Measurements from ENCODE around the gene NBL1.

The NBL1 gene, protein sequence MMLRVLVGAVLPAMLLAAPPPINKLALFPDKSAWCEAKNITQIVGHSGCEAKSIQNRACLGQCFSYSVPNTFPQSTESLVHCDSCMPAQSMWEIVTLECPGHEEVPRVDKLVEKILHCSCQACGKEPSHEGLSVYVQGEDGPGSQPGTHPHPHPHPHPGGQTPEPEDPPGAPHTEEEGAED

DNA sequence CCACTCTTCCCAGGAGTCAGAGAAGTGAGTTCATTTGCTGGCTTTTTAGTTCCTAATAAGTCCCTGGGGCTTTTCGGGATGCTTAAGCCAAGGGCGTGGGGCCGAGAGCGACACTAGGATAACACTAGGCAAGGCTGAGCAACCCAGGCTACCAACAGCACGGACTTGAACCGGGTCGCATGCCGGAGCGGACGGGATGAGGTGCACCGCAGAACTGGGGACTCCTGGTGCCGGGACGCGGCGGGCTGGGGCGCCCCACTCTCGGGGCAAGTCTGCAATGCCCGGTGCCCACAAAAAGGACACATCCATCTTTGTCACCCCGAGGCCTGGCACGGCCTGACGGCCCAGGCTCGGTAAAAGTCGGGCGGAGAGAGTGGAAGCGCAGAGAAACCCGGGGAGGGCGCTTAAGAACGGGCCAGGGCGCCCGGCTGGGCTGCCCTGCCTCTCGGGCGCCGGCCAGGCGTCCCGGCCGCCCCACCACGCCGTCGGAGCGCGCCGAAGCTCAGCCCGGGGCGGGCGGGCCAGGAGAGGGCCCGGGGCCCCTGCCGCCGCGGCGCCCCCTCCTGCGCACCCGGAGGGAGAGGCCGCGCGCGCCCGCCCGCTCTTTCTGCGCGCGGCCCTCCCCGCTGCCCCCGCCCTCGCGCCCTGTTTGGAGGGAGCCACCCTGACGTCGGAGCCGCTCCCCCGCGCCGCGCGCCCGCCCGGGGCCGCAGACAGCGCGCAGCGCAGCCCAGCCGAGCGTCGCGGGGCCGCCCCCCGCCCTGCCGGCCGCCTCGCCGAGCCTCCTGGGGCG lies at the start of gene NBL1:
TSS of gene NBL1 (plus strand) at position 710 of the 793 bp plus-strand sequence. CDS start 10,720 bp downstream, outside the sequence.
- peaks cover 2% of the 10 kb centered on the region for H3K36me3 Mint-ChIP-seq (ENCODE audit: low read depth)
- H3K9me3 Mint-ChIP-seq: no peaks in the 10 kb centered on the region
- H3K4me1 Mint-ChIP-seq (ENCODE audit: low read depth): peaks cover 37% of the 10 kb centered on the region
- peak within 1 kb of the TSS; percentile 98 for H3K4me3 Mint-ChIP-seq
- H3K27ac Mint-ChIP-seq: peak within 1 kb of the TSS; percentile 95
- DNase-seq (ENCODE audit: low spot score): peak; percentile 79
- H3K27me3 Mint-ChIP-seq (ENCODE audit: low read depth): peaks cover 18% of the 10 kb centered on the region

GRCh38 chr1:19596065-19596713 lies 47.9 kb upstream of the NBL1 start:
- Mint-ChIP-seq H3K9me3 (no peaks in the 10 kb centered on the region), H3K36me3 (ENCODE audit: low read depth) (peaks cover 24% of the 10 kb centered on the region), H3K27ac (peak overlapping the region; percentile 99), H3K4me1 (ENCODE audit: low read depth) (peaks cover 37% of the 10 kb centered on the region), H3K27me3 (ENCODE audit: low read depth) (peaks cover 11% of the 10 kb centered on the region), H3K4me3 (peak overlapping the region; percentile 92)
- no peak for DNase-seq (ENCODE audit: low spot score)

DNA sequence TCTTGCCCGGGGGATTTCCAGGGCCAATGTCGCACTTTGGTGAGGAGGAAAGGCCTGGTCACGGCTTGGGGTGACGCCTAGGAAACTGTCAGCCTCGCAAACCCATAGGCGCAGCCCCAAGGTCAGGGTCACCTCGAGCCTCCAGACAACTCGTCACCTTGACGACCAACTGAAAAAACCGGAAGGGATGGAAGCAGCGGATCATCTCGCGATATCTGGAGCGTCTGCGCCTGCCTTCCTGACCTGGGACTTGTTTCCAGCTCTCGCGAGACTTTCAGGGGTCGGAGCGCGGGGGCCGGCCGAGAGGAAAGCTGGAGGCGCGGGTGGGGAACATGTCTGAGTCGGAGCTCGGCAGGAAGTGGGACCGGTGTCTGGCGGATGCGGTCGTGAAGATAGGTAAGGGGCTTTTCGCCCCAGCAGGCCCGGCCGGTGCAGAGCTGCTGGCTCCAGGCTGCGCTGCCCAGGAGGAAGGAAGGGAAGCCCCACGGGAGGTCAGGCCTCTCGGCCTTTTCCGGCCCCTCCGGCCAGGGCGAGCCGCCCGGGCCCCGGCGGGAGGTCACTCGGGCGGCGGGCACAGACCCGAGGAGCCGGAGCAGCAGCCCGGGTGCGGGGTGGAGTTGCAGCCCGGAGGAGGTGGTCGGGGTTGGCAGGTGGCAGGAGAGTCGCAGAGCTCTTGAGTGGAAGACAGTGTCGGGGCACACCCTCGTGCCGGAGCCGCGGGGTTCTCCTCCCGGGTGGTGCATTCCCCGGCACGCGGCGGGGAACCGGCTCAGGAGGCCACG lies 47.2 kb upstream of the NBL1 start:
- H3K4me1 Mint-ChIP-seq (ENCODE audit: low read depth): peaks cover 40% of the 10 kb centered on the region
- H3K27ac Mint-ChIP-seq: peak overlapping the region; percentile 99
- H3K4me3 Mint-ChIP-seq: peak overlapping the region; percentile 92
- peaks cover 28% of the 10 kb centered on the region for H3K36me3 Mint-ChIP-seq (ENCODE audit: low read depth)
- H3K27me3 Mint-ChIP-seq (ENCODE audit: low read depth): peaks cover 4% of the 10 kb centered on the region
- no peaks in the 10 kb centered on the region for H3K9me3 Mint-ChIP-seq
- DNase-seq (ENCODE audit: low spot score): peak; percentile 99

- no peak for DNase-seq (ENCODE audit: low spot score)
- peaks cover 33% of the 10 kb centered on the region for H3K36me3 Mint-ChIP-seq (ENCODE audit: low read depth)
- peak overlapping the region; percentile 99 for H3K27ac Mint-ChIP-seq
- peak overlapping the region; percentile 92 for H3K4me3 Mint-ChIP-seq
- no peaks in the 10 kb centered on the region for H3K9me3 Mint-ChIP-seq
- peaks cover 2% of the 10 kb centered on the region for H3K27me3 Mint-ChIP-seq (ENCODE audit: low read depth)
- peaks cover 43% of the 10 kb centered on the region for H3K4me1 Mint-ChIP-seq (ENCODE audit: low read depth)
These were observed 46.4 kb upstream of the NBL1 start for GRCh38 chr1:19597496-19598309.

- Mint-ChIP-seq H3K9me3 (no peaks in the 10 kb centered on the region), H3K27me3 (ENCODE audit: low read depth) (no peaks in the 10 kb centered on the region), H3K36me3 (ENCODE audit: low read depth) (peaks cover 44% of the 10 kb centered on the region), H3K4me1 (ENCODE audit: low read depth) (peaks cover 48% of the 10 kb centered on the region), H3K4me3 (peak overlapping the region; percentile 74), H3K27ac (peak overlapping the region; percentile 93)
- no peak for DNase-seq (ENCODE audit: low spot score)
These were observed 44.3 kb upstream of the NBL1 start for GRCh38 chr1:19599810-19600209.

DNA sequence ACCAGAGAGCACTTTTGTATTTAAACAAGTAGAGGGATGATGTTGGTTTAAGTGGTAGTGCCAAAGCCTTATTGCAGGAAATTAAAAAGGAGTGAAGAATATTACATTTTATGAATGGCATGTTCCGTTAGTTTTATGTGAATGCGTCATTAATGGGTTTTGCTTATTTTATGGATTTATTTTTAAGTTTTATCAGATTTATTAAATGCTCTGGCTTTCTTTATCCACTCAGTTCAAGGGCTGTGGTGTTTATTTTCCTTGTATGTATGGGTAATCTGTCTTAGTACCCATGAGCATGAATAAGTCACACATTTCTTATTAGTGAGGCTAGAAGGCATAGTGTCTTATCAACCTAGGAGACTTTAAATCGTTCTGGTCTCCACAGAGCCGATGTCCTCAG lies 41.6 kb upstream of the NBL1 start:
- Mint-ChIP-seq H3K27ac (no peak overlapping the region), H3K36me3 (ENCODE audit: low read depth) (peaks cover 45% of the 10 kb centered on the region), H3K27me3 (ENCODE audit: low read depth) (no peaks in the 10 kb centered on the region), H3K9me3 (no peaks in the 10 kb centered on the region), H3K4me1 (ENCODE audit: low read depth) (peaks cover 60% of the 10 kb centered on the region), H3K4me3 (no peak overlapping the region)
- DNase-seq (ENCODE audit: low spot score): no peak

GRCh38 chr1:19605967-19606366 lies 38.1 kb upstream of the NBL1 start:
- H3K4me1 Mint-ChIP-seq (ENCODE audit: low read depth): peaks cover 45% of the 10 kb centered on the region

DNA sequence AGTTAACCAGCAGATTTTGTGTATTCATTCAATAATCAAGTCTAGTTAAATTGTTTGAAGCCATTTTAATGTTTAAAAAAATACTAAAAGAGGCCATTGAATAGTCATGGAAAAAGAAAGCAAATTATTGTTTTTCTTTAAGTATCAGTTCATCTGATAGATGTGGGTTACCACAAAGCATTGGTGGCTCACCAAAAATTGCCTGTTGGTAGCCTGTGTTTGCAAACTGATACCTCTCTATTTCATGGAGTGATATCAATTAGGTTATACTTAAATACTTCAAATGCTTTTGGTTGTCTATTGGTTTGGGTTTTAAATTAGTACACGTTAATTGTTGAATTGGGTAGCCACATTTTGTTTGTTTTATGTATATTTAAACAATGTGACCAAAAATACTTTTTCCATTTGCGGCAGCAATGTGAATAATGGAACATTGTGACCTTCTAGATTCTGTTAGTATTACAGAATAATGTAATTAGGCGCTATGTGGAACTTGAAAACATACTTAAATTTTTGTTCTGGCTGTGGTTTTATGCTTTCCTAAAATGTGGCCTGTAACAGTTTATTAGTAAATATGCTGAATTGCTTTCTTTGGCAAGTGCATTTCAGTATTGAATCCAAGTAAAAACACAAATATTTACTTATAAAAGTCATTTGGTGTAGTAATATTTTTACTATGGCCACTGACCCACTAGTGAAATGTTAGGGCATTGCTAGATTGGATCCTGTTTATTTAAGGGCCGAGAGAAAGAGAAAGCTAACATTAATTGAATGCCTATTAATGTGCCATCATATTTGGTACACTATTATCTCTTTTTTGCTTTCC lies 37.1 kb upstream of the NBL1 start:
- peak; percentile 53 for DNase-seq (ENCODE audit: low spot score)
- no peaks in the 10 kb centered on the region for H3K27me3 Mint-ChIP-seq (ENCODE audit: low read depth)
- H3K4me1 Mint-ChIP-seq (ENCODE audit: low read depth): peaks cover 41% of the 10 kb centered on the region
- H3K27ac Mint-ChIP-seq: peak overlapping the region; percentile 91
- H3K4me3 Mint-ChIP-seq: peak overlapping the region; percentile 70
- H3K9me3 Mint-ChIP-seq: no peaks in the 10 kb centered on the region
- peaks cover 35% of the 10 kb centered on the region for H3K36me3 Mint-ChIP-seq (ENCODE audit: low read depth)

More at GRCh38 chr1:19605967-19606366, 38.1 kb upstream of the NBL1 start:
- no peak for DNase-seq (ENCODE audit: low spot score)
- Mint-ChIP-seq H3K9me3 (no peaks in the 10 kb centered on the region), H3K36me3 (ENCODE audit: low read depth) (peaks cover 41% of the 10 kb centered on the region), H3K27ac (peak overlapping the region; percentile 91), H3K27me3 (ENCODE audit: low read depth) (no peaks in the 10 kb centered on the region), H3K4me3 (peak overlapping the region; percentile 70)

GRCh38 chr1:19608232-19608631 lies 35.9 kb upstream of the NBL1 start:
- H3K4me3 Mint-ChIP-seq: no peak overlapping the region
- no peaks in the 10 kb centered on the region for H3K27me3 Mint-ChIP-seq (ENCODE audit: low read depth)
- H3K27ac Mint-ChIP-seq: no peak overlapping the region
- no peak for DNase-seq (ENCODE audit: low spot score)
- no peaks in the 10 kb centered on the region for H3K9me3 Mint-ChIP-seq
- H3K4me1 Mint-ChIP-seq (ENCODE audit: low read depth): peaks cover 44% of the 10 kb centered on the region
- peaks cover 33% of the 10 kb centered on the region for H3K36me3 Mint-ChIP-seq (ENCODE audit: low read depth)

DNA sequence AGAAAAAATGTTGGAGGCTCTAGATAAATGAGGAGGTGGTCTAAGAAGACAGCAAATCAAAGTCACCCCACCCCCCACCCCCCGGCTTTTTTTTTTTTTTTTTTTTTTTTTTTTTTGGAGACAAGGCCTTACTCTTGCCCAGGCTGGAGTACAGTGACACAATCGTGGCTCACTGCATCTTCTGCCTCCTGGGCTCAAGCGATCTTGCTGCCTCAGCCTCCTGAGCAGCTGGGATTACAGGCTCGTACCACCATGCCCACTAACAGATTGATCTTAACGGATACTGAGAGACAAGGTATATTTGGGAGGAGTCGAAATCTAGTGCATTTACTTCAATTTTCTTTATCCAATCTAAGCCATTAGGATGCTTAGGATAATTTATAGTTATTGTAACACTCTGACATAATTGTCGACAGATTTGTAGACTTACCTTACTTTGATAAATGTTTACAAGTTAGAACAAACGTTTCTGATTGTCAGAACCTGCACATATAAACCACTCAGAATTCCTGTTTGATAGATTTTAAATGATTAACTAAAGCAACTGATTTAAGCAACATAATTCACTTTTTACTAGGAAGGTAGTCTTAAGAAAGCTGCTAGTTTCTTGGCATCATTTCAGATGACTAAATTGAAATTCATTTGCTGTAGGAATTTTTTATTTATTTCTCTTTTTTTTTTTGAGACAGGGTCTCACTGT lies 33.7 kb upstream of the NBL1 start:
- H3K27me3 Mint-ChIP-seq (ENCODE audit: low read depth): no peaks in the 10 kb centered on the region
- no peak overlapping the region for H3K4me3 Mint-ChIP-seq
- peaks cover 39% of the 10 kb centered on the region for H3K4me1 Mint-ChIP-seq (ENCODE audit: low read depth)
- DNase-seq (ENCODE audit: low spot score): no peak
- no peaks in the 10 kb centered on the region for H3K9me3 Mint-ChIP-seq
- H3K27ac Mint-ChIP-seq: no peak overlapping the region
- peaks cover 29% of the 10 kb centered on the region for H3K36me3 Mint-ChIP-seq (ENCODE audit: low read depth)

GRCh38 chr1:19612530-19612929 lies 31.6 kb upstream of the NBL1 start:
- no peak overlapping the region for H3K27ac Mint-ChIP-seq
- no peaks in the 10 kb centered on the region for H3K27me3 Mint-ChIP-seq (ENCODE audit: low read depth)
- H3K4me3 Mint-ChIP-seq: no peak overlapping the region

DNA sequence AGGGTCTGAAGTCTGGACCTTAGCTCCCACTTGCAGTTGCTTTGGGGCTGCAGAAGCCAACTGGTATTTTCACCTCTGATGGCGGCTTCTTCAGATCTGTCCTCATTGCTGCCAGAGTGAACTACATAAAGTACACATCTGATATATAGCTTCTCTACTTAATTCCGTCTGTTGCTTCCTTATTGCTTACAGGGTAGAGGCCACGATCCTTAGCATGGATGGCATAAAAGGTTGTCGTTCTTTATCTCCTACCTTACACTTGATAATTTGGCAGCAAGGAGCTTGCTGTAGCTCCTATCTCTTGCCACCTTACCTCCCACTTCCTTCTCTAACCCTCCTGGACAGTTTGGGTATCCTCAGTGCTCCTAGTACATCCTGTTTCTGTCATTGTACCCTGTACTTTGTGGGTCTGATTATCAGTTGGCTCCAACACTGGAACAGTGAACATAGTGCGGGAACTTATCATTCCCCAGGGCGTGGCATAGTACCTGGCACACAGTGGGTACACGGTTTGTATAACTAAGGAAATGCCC lies 30.9 kb upstream of the NBL1 start:
- Mint-ChIP-seq H3K27me3 (ENCODE audit: low read depth) (no peaks in the 10 kb centered on the region), H3K4me3 (no peak overlapping the region), H3K4me1 (ENCODE audit: low read depth) (peaks cover 15% of the 10 kb centered on the region), H3K9me3 (no peaks in the 10 kb centered on the region), H3K27ac (no peak overlapping the region), H3K36me3 (ENCODE audit: low read depth) (peaks cover 22% of the 10 kb centered on the region)
- DNase-seq (ENCODE audit: low spot score): no peak

More at GRCh38 chr1:19612530-19612929, 31.6 kb upstream of the NBL1 start:
- Mint-ChIP-seq H3K9me3 (no peaks in the 10 kb centered on the region), H3K36me3 (ENCODE audit: low read depth) (peaks cover 29% of the 10 kb centered on the region), H3K4me1 (ENCODE audit: low read depth) (peaks cover 22% of the 10 kb centered on the region)
- no peak for DNase-seq (ENCODE audit: low spot score)
